ENCODE data around the gene SBF2.

DNA sequence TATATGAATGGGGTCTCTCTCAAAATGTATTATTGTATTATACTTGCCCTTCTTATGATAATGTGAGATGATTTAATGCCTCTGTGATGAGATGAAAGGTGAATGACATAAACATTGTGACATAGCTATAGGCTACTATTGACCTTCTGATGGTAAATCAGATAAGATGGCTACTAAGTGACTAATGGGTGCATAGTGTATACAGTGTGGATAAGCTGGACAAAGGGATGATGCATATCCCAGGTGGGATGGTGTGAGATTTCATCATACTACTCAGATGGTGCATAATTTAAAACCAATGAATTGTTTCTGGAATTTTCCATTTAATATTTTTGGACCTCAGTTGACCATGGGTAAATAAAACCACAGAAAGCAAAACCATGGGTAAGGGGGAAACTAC lies 243.5 kb downstream of the SBF2 start:
- TF ChIP-seq, protein P1, sequence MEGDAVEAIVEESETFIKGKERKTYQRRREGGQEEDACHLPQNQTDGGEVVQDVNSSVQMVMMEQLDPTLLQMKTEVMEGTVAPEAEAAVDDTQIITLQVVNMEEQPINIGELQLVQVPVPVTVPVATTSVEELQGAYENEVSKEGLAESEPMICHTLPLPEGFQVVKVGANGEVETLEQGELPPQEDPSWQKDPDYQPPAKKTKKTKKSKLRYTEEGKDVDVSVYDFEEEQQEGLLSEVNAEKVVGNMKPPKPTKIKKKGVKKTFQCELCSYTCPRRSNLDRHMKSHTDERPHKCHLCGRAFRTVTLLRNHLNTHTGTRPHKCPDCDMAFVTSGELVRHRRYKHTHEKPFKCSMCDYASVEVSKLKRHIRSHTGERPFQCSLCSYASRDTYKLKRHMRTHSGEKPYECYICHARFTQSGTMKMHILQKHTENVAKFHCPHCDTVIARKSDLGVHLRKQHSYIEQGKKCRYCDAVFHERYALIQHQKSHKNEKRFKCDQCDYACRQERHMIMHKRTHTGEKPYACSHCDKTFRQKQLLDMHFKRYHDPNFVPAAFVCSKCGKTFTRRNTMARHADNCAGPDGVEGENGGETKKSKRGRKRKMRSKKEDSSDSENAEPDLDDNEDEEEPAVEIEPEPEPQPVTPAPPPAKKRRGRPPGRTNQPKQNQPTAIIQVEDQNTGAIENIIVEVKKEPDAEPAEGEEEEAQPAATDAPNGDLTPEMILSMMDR (IDR thresholded peaks at IDR 0.05): no peak
- TF ChIP-seq POLR2A (IDR thresholded peaks at IDR 0.05): no peak
